ENCODE results near the gene PA2G4.

The PA2G4 gene

GRCh38 chr12:56158926-56159461 lies 54.6 kb downstream of the PA2G4 start:
- Histone ChIP-seq H3K4me1 (ENCODE audit: control insufficient read depth, insufficient read depth, low read length) (peaks cover 43% of the 10 kb centered on the region), H3K4me3 (ENCODE audit: insufficient read depth, low read depth, low read length) (peak overlapping the region; percentile 70), H3K9me3 (ENCODE audit: control insufficient read depth, low read length) (no peaks in the 10 kb centered on the region), H3K27ac (ENCODE audit: insufficient read depth, low read depth, low read length, poor library complexity, severe bottlenecking) (peak overlapping the region; percentile 89), H3K27me3 (ENCODE audit: control insufficient read depth, insufficient read depth, low read length, poor library complexity, severe bottlenecking) (no peaks in the 10 kb centered on the region), H3K36me3 (ENCODE audit: control insufficient read depth, insufficient read depth, low read length) (peaks cover 34% of the 10 kb centered on the region)
- 2 to 3% methylated on average over 5 to 6 of the region's 6 CpGs for WGBS, 2 experiments

- Histone ChIP-seq H3K9me3 (ENCODE audit: control insufficient read depth, low read length) (no peaks in the 10 kb centered on the region), H3K27me3 (ENCODE audit: control insufficient read depth, insufficient read depth, low read length, poor library complexity, severe bottlenecking) (no peaks in the 10 kb centered on the region), H3K4me1 (ENCODE audit: control insufficient read depth, insufficient read depth, low read length) (peaks cover 38% of the 10 kb centered on the region), H3K36me3 (ENCODE audit: control insufficient read depth, insufficient read depth, low read length) (peaks cover 40% of the 10 kb centered on the region), H3K4me3 (ENCODE audit: insufficient read depth, low read depth, low read length) (peak overlapping the region; percentile 70), H3K27ac (ENCODE audit: insufficient read depth, low read depth, low read length, poor library complexity, severe bottlenecking) (peak overlapping the region; percentile 62)
- WGBS, 2 experiments = 74 to 80% methylated on average over 8 of the region's 8 CpGs
These were observed 55.3 kb downstream of the PA2G4 start for GRCh38 chr12:56159482-56160192.

- 59 to 71% methylated on average over 7 of the region's 7 CpGs for WGBS, 2 experiments
- Histone ChIP-seq H3K9me3 (ENCODE audit: control insufficient read depth, low read length) (no peaks in the 10 kb centered on the region), H3K4me3 (ENCODE audit: insufficient read depth, low read depth, low read length) (peak overlapping the region; percentile 70), H3K36me3 (ENCODE audit: control insufficient read depth, insufficient read depth, low read length) (peaks cover 42% of the 10 kb centered on the region), H3K27me3 (ENCODE audit: control insufficient read depth, insufficient read depth, low read length, poor library complexity, severe bottlenecking) (no peaks in the 10 kb centered on the region), H3K4me1 (ENCODE audit: control insufficient read depth, insufficient read depth, low read length) (peaks cover 38% of the 10 kb centered on the region), H3K27ac (ENCODE audit: insufficient read depth, low read depth, low read length, poor library complexity, severe bottlenecking) (peak overlapping the region; percentile 62)
These were observed 55.9 kb downstream of the PA2G4 start for GRCh38 chr12:56160193-56160763.

DNA sequence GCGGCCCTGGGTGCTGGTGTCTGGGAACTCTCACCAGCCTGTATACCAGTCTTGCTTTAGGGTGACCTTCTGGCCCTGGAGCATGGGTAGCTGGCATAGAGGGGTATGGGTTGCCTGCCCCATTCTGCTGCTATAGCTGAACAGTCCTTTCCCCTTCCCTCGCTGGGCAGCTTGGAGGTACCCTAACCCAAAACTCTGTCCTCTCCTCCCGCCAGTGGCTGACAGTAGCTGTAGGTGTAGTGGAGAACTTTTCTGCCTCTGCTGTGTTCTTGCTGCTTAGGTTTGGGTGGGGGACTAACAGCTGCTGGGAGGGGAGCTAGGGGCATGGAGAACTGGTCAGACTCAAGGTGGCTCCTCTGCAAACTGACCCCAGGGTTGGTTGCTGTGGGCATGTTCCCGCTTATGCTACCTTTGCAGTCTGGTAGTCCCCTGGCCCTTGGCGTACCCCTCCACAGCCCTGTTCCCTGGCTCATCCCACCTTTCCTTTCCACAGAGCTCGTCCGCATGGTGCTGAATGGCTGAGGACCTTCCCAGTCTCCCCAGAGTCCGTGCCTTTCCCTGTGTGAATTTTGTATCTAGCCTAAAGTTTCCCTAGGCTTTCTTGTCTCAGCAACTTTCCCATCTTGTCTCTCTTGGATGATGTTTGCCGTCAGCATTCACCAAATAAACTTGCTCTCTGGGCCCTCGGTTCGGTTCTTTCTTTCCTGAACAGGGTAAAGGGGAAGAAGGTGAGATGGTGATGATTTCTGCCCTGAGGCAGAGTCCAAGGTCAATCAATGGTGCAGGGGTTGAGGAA lies 56.7 kb downstream of the PA2G4 start:
- 87 to 91% methylated on average over 11 of the region's 11 CpGs for WGBS, 2 experiments
- Histone ChIP-seq H3K36me3 (ENCODE audit: control insufficient read depth, insufficient read depth, low read length) (peaks cover 37% of the 10 kb centered on the region), H3K27ac (ENCODE audit: insufficient read depth, low read depth, low read length, poor library complexity, severe bottlenecking) (peak overlapping the region; percentile 61), H3K4me1 (ENCODE audit: control insufficient read depth, insufficient read depth, low read length) (peaks cover 38% of the 10 kb centered on the region), H3K27me3 (ENCODE audit: control insufficient read depth, insufficient read depth, low read length, poor library complexity, severe bottlenecking) (no peaks in the 10 kb centered on the region), H3K4me3 (ENCODE audit: insufficient read depth, low read depth, low read length) (peak overlapping the region; percentile 70), H3K9me3 (ENCODE audit: control insufficient read depth, low read length) (no peaks in the 10 kb centered on the region)

- Histone ChIP-seq H3K27me3 (ENCODE audit: control insufficient read depth, insufficient read depth, low read length, poor library complexity, severe bottlenecking) (no peaks in the 10 kb centered on the region), H3K4me1 (ENCODE audit: control insufficient read depth, insufficient read depth, low read length) (peaks cover 38% of the 10 kb centered on the region), H3K27ac (ENCODE audit: insufficient read depth, low read depth, low read length, poor library complexity, severe bottlenecking) (peak overlapping the region; percentile 61), H3K9me3 (ENCODE audit: control insufficient read depth, low read length) (no peaks in the 10 kb centered on the region), H3K4me3 (ENCODE audit: insufficient read depth, low read depth, low read length) (no peak overlapping the region), H3K36me3 (ENCODE audit: control insufficient read depth, insufficient read depth, low read length) (peaks cover 37% of the 10 kb centered on the region)
- WGBS, 2 experiments = 82 to 83% methylated on average over 9 to 10 of the region's 10 CpGs
These were observed 57.5 kb downstream of the PA2G4 start for GRCh38 chr12:56161690-56162351.

GRCh38 chr12:56162468-56163290 lies 58.3 kb downstream of the PA2G4 start:
- 76 to 82% methylated on average over 10 to 11 of the region's 11 CpGs for WGBS, 2 experiments
- no peak overlapping the region for H3K27ac ChIP-seq (ENCODE audit: insufficient read depth, low read depth, low read length, poor library complexity, severe bottlenecking)
- H3K9me3 ChIP-seq (ENCODE audit: control insufficient read depth, low read length) = no peaks in the 10 kb centered on the region
- H3K4me1 ChIP-seq (ENCODE audit: control insufficient read depth, insufficient read depth, low read length) = peaks cover 34% of the 10 kb centered on the region
- H3K4me3 ChIP-seq (ENCODE audit: insufficient read depth, low read depth, low read length) = no peak overlapping the region
- H3K36me3 ChIP-seq (ENCODE audit: control insufficient read depth, insufficient read depth, low read length) = peaks cover 41% of the 10 kb centered on the region
- H3K27me3 ChIP-seq (ENCODE audit: control insufficient read depth, insufficient read depth, low read length, poor library complexity, severe bottlenecking) = no peaks in the 10 kb centered on the region

All from ectodermal cell (in vitro differentiated cells).